ENCODE data around the gene LACTB.

- TF ChIP-seq FOXM1 (IDR thresholded peaks at IDR 0.05; ENCODE audit: borderline replicate concordance) = no peak
- no peak for TF ChIP-seq SP1 (IDR thresholded peaks at IDR 0.05)
- no peak for TF ChIP-seq FOXA1 (IDR thresholded peaks at IDR 0.05)
These were observed 35.6 kb downstream of the LACTB start, which contains the start of gene RPS27L for GRCh38 chr15:63157118-63157843.
